Activated T-cell treated with anti-CD3 and anti-CD28 coated beads for 48 hours (primary cell): ENCODE results near the gene ZNF823.
"Not testable (repeated sequence)": the region's sequence is repeated elsewhere in the genome, so short reads cannot be mapped to it uniquely, and the experiment has no call there.

Experiments
- DNase-seq: peaks from one replicate; pipeline ENCODE4 v3.0.0-alpha.2; 2020; ENCODE audit warnings: low read depth

ZNF823 gene

DNA sequence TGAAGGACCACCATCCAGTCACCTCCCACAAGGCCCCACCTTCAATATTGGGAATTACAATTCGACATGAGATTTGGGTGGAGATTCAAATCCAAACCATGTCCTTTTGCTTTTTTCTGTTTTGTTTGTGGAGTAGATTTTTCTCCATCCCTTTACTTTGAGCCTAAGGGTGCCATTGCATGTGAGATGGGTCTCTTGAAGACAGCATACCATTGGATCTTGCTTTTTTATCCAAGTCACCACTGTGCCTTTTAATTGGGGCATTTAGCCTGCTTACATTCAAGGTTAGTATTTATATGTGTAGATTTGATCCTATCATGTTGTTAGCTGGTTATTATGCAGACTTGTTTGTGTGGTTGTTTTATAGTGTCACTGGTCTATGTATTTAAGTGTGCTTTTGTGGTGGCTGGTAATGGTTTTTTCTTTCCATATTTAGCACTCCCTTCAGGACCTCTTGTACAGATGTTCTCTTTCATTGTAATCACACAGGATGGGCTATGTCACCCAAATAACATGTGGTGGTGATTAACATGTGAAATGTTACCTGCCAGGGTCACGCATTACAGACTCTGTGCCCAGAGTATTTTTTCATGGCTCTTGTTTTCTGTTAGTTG, 58.0 kb downstream of the ZNF823 start:
- DNase-seq = no peak

DNA sequence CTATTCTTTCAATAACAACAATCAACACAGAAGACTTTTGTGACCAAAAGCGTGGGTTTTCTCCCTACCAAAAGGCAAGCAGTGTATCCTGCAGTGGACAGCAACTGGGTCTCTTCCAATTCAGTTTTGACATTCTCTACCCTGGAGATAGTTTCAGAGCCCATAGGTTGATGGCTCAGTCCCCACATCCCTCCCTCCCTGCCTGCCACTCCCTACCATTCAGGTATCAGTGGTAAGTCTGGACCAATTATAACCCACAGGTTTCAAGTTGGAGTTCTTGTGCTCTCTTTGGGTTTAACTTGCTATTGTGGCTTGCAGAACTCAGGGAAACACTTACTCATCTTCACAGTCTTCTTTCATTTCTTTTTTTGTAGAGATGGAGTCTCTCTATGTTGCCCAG, 60.2 kb downstream of the ZNF823 start:
- DNase-seq = no peak

GRCh38 chr19:11676661-11677600, 61.8 kb downstream of the ZNF823 start:
- not testable (repeated sequence) for DNase-seq

- DNase-seq = no peak
Measured at GRCh38 chr19:11675569-11675968, 63.2 kb downstream of the ZNF823 start.

DNA sequence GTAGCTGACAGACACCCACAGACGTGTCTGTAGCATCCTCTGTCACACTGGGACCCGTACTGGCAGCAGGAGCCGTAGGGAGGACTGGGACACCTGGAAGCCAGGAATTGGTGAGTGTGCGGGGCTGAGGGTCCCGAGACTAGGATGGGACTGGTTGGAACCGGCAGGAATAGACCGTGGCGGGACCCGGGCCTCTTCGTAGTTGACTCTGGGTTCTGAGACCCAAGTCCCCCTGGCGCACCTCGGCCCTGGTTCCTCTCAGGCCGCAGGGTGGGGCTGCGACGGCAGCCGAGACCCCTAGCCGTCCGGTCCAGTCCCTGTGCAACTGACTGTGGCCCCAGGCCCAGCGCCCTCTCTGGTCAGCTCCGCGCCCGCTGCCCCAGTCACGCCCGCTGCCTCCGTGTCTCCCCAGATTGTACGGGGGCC, 64.7 kb downstream of the ZNF823 start:
- DNase-seq = no peak

DNA sequence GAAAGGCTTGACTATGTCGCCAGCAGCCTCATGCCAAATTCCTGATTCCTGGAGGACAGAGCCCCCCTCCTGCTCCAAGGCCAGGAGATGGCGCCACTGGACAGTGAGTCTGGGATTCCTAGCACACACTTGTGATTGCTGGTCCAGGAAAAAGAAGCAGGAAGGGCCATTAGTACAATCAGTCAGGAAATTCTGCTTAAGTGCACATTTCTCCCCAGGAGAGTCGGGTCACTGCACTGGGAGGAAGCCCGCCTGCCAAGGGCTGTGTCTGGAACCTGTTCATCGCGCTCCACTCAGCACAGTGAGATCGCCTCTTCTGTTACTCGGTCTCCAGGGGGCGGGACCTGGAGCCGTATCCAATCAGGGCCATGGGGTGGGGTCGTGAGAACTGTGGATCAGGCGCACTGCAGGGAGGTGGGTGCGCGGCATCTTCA, 65.1 kb downstream of the ZNF823 start:
- no peak for DNase-seq
